ENCODE measurements around the gene PDE10A. TPM values are rescaled to one million over a fixed set of nuclear protein-coding genes. Genes with fewer than 3 reads are reported as not detected.

PDE10A gene
- total RNA-seq, 1 experiment from 2014 or later: 3.1 TPM

GRCh38 chr6:165458134-165458533, 204.9 kb downstream of the PDE10A start:
- Mint-ChIP-seq H3K36me3 (peaks cover 13% of the 10 kb centered on the region), H3K27me3 (ENCODE audit: low read depth) (peaks cover 30% of the 10 kb centered on the region), H3K4me1 (peaks cover 40% of the 10 kb centered on the region), H3K4me3 (no peak overlapping the region), H3K27ac (no peak overlapping the region), H3K9me3 (peaks cover 13% of the 10 kb centered on the region)
- ChIA-PET CTCF (interaction anchor here (0.9 to 2.6 kb wide), 2 partner anchors 10 to 18 kb away, joined by 3 to 8 read pairs; no protein-coding TSS in a partner anchor), POLR2A (interaction anchor here (0.5 kb wide), 1 partner anchor 312 kb away, joined by 3 read pairs; no protein-coding TSS in a partner anchor)
- TF ChIP-seq MYBL2 (CRISPR knock-in tag; IDR thresholded peaks at IDR 0.05): no peak
- no peak for TF ChIP-seq ZBTB21 (CRISPR knock-in tag; IDR thresholded peaks at IDR 0.05; ENCODE audit: borderline replicate concordance)
- no peak for TF ChIP-seq HMGA2 (CRISPR knock-in tag; IDR thresholded peaks at IDR 0.05)
- no peak for TF ChIP-seq ZNF671 (CRISPR knock-in tag; IDR thresholded peaks at IDR 0.05)
- no peak for TF ChIP-seq MXD4 (CRISPR knock-in tag; IDR thresholded peaks at IDR 0.05; ENCODE audit: borderline replicate concordance)
- TF ChIP-seq ZMAT4 (CRISPR knock-in tag; IDR thresholded peaks at IDR 0.05): no peak
- no peak for TF ChIP-seq CREM (CRISPR knock-in tag; IDR thresholded peaks at IDR 0.05)
- no peak for TF ChIP-seq NFYB (CRISPR knock-in tag; conservative IDR thresholded peaks at IDR 0.05; ENCODE audit: low read depth)
- TF ChIP-seq MAX (CRISPR knock-in tag; IDR thresholded peaks at IDR 0.05): no peak
- no peak for TF ChIP-seq E2F4 (CRISPR knock-in tag; IDR thresholded peaks at IDR 0.05; ENCODE audit: borderline replicate concordance, low read depth)
- TF ChIP-seq AR (CRISPR knock-in tag; IDR thresholded peaks at IDR 0.05): no peak
- no peak for TF ChIP-seq ZNF219 (CRISPR knock-in tag; IDR thresholded peaks at IDR 0.05; ENCODE audit: borderline replicate concordance)
- no peak for TF ChIP-seq FOXP1 (CRISPR knock-in tag; IDR thresholded peaks at IDR 0.05; ENCODE audit: borderline replicate concordance)
- TF ChIP-seq ZNF423 (CRISPR knock-in tag; IDR thresholded peaks at IDR 0.05): no peak
- TF ChIP-seq RELA (CRISPR knock-in tag; IDR thresholded peaks at IDR 0.05; ENCODE audit: borderline replicate concordance): no peak
- TF ChIP-seq NR1H2 (CRISPR knock-in tag; IDR thresholded peaks at IDR 0.05): no peak
- TF ChIP-seq ATF6 (CRISPR knock-in tag; IDR thresholded peaks at IDR 0.05): no peak
- no peak for TF ChIP-seq AFF4 (CRISPR knock-in tag; IDR thresholded peaks at IDR 0.05; ENCODE audit: borderline replicate concordance)
- DNase-seq (ENCODE audit: low spot score) (no peak), ATAC-seq (no peak)

Data from WTC11 (cell line).